ENCODE results near the gene HERC2.

The HERC2 gene

GRCh38 chr15:28082891-28083684 is 238.9 kb downstream of the HERC2 start:
- TF ChIP-seq CTCF (IDR thresholded peaks at IDR 0.05) = no peak

GRCh38 chr15:28081594-28081993 is 240.4 kb downstream of the HERC2 start:
- TF ChIP-seq CTCF (IDR thresholded peaks at IDR 0.05) = no peak

- TF ChIP-seq CTCF (IDR thresholded peaks at IDR 0.05) = no peak
These were observed 241.6 kb downstream of the HERC2 start for GRCh38 chr15:28080386-28080785.

- TF ChIP-seq CTCF (IDR thresholded peaks at IDR 0.05) = no peak
These were observed 242.5 kb downstream of the HERC2 start for GRCh38 chr15:28079313-28079969.

GRCh38 chr15:28078191-28078719 is 243.7 kb downstream of the HERC2 start:
- no peak for TF ChIP-seq CTCF (IDR thresholded peaks at IDR 0.05)

- no peak for TF ChIP-seq CTCF (IDR thresholded peaks at IDR 0.05)
These were observed 246.4 kb downstream of the HERC2 start for GRCh38 chr15:28075573-28075972.

- TF ChIP-seq CTCF (IDR thresholded peaks at IDR 0.05) = no peak
These were observed 253.0 kb downstream of the HERC2 start for GRCh38 chr15:28068930-28069329.
